K562 (cell line): ENCODE data around the gene KCNJ10. TPM values are rescaled to one million over a fixed set of nuclear protein-coding genes. Genes with fewer than 3 reads are reported as not detected.

ENCODE experiments used
- ATF3 ChIP-seq, 2 experiments: fragments of 450-650 bp in 1 of 2; sonication (generic) in 1 of 2; formaldehyde crosslinking in 1 of 2; IDR thresholded peaks in 1 of 2; conservative IDR thresholded peaks in 1 of 2; 2 replicates each; pipeline versions ENCODE4 v1.6.1 to v1.8.1; 2016 to 2023; ENCODE audit warnings: mild to moderate bottlenecking in 2 of 2, moderate library complexity in 2 of 2, inconsistent platforms in 1 of 2, missing genetic modification reagents in 1 of 2
- CBFA2T2 ChIP-seq: fragments of 450-650 bp; conservative IDR thresholded peaks from 2 replicates; pipeline ENCODE4 v1.6.1; 2017; ENCODE audit warnings: mild to moderate bottlenecking
- CHAMP1 ChIP-seq: fragments of 450-650 bp; IDR thresholded peaks from 2 replicates; pipeline ENCODE4 v1.6.1; 2016; ENCODE audit warnings: mild to moderate bottlenecking
- CREB5 ChIP-seq: fragments of 250-450 bp; sonication (Bioruptor Pico); IDR thresholded peaks from 2 replicates; pipeline ENCODE4 v1.5.0; 2020; ENCODE audit warnings: mild to moderate bottlenecking
- CREM ChIP-seq: IDR thresholded peaks from 2 replicates; pipeline ENCODE4 v1.6.1; 2014; ENCODE audit warnings: antibody characterized with exemption, low read depth
- ERF ChIP-seq: fragments of 450-650 bp; formaldehyde crosslinking; IDR thresholded peaks from 2 replicates; pipeline ENCODE4 v1.4.0; 2020; ENCODE audit warnings: mild to moderate bottlenecking, mixed read lengths
- GTF2A2 ChIP-seq: IDR thresholded peaks from 2 replicates; pipeline ENCODE4 v1.6.1; 2016; ENCODE audit warnings: mild to moderate bottlenecking, missing genetic modification characterization, missing compliant biosample characterization
- MAFF ChIP-seq: IDR thresholded peaks from 2 replicates; pipeline ENCODE4 v1.6.1; 2012; ENCODE audit warnings: low read length, improper control_type of control experiment
- POLR2B ChIP-seq: fragments of 450-650 bp; IDR thresholded peaks from 2 replicates; pipeline ENCODE4 v1.6.1; 2018; ENCODE audit warnings: low read depth; ENCODE audit not compliant: partially characterized antibody
- POU5F1 ChIP-seq: fragments of 150-350 bp; IDR thresholded peaks from 2 replicates; pipeline ENCODE4 v1.6.1; 2014; ENCODE audit warnings: borderline replicate concordance, low read length, low read depth, mild to moderate bottlenecking; ENCODE audit not compliant: partially characterized antibody
- RERE ChIP-seq: sonication (generic); formaldehyde crosslinking; IDR thresholded peaks from 2 replicates; pipeline ENCODE4 v1.8.0; 2023; ENCODE audit warnings: missing genetic modification reagents, mild to moderate bottlenecking, borderline replicate concordance
- SETDB1 ChIP-seq: IDR thresholded peaks from one replicate; pipeline ENCODE4 v1.6.1; 2012; ENCODE audit warnings: low read length, control low read depth, inconsistent platforms
- TBP ChIP-seq: optimal IDR thresholded peaks from 2 replicates; pipeline ENCODE3; 2011; ENCODE audit warnings: low read depth, low read length, improper control_type of control experiment
- ZNF436 ChIP-seq: fragments of 250-450, 450-650 bp; sonication (Bioruptor Pico); formaldehyde crosslinking; IDR thresholded peaks from 2 replicates; pipeline ENCODE4 v1.7.0; 2020; ENCODE audit warnings: mild to moderate bottlenecking
- ZNF655 ChIP-seq: fragments of 250-450 bp; sonication (Bioruptor Pico); IDR thresholded peaks from 2 replicates; pipeline ENCODE4 v1.5.0; 2021
- polyA plus RNA-seq, 8 experiments: library from polyadenylated mRNA; depleted of rRNA in 4 of 8; stranded (reverse) in 5 of 8; unstranded in 3 of 8; fragments of >200 nt; fragmentation: Nextera tagmentation in 2 of 8; fragmentation: Illumina TruSeq in 1 of 8; extraction: Ambion mirVana in 2 of 8; extraction: Trizol in 1 of 8; gene quantifications; 2 replicates each; pipeline versions ENCODE4 v1.2.1 to v1.2.3, GENCODE V29; 2011 to 2014; ENCODE audit warnings: inconsistent platforms in 1 of 8, missing spikeins in 1 of 8
- total RNA-seq, 7 experiments: library from RNA; depleted of rRNA in 6 of 7; stranded (reverse); fragments of >200 nt in 6 of 7; fragmentation: Illumina TruSeq in 2 of 7; extraction: Trizol in 2 of 7; gene quantifications; 2 replicates each; pipeline versions ENCODE4 v1.2.1 to v1.2.3, GENCODE V29; 2011 to 2021; ENCODE audit warnings: low replicate concordance in 1 of 7

The KCNJ10 gene
- total and polyA plus RNA-seq, 9 of the 15 experiments (the other 6 are each of a cell fraction or from before 2014, with no cell fraction given) = 0.06 to 0.11 TPM; not detected in 7

- TF ChIP-seq CHAMP1 (no peak), TBP (peak; percentile 60), CREM (peak; percentile 61), ZNF436 (CRISPR knock-in tag) (no peak), GTF2A2 (tag) (no peak), MAFF (no peak), ZNF655 (CRISPR knock-in tag) (no peak), CREB5 (CRISPR knock-in tag) (no peak), ATF3 (IDR thresholded peaks at IDR 0.05) (no peak), ATF3 (CRISPR knock-in tag; conservative IDR thresholded peaks at IDR 0.05) (no peak), RERE (CRISPR knock-in tag) (no peak), CBFA2T2 (no peak), POU5F1 (no peak), SETDB1 (no peak), ERF (no peak), POLR2B (peak; percentile 75)
Measured at GRCh38 chr1:160031365-160032164, 38.4 kb downstream of the KCNJ10 start, which contains the start of gene PIGM (continued).
